Measurements from ENCODE around the gene INKA2.

DNA sequence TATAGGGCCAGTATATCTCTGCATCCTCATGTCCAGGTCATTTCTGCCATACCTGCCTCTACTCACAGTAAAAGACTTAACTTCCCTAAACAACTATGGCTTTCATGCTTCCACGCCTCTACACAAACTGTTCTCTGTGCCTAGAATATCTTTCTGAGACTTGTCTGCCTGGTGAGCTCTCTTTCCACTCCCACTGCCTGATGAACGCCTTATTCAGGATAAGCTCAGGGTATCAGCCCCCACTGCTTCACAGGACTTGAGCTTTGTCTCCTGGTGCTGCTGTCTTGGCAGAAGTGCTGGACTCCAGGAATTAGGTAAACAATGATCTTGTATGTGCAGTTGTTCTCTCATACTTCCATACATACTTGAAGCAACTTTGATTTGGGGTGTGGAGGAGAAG lies 11.7 kb upstream of the INKA2 start:
- TF ChIP-seq POLR2A (IDR thresholded peaks at IDR 0.05; ENCODE audit: low read length) (no peak), GATA1 (IDR thresholded peaks at IDR 0.05; ENCODE audit: low read depth, low read length) (no peak)

All from erythroblast (primary cell).